Mesothelial cell of epicardium (in vitro differentiated cells): ENCODE results near the gene ASPSCR1. TPM values are rescaled to one million over a fixed set of nuclear protein-coding genes. Genes with fewer than 3 reads are reported as not detected.

Experiments
- DNase-seq, 2 experiments: peaks; one replicate each; pipeline ENCODE4 v3.0.0; 2021; ENCODE audit warnings: low spot score in 2 of 2; ENCODE audit not compliant: unreplicated experiment in 2 of 2
- H3K27ac Mint-ChIP-seq: 2 replicates; pipeline ENCODE4 v1.8.0; 2021; ENCODE audit warnings: mixed read lengths
- H3K27me3 Mint-ChIP-seq: 2 replicates; pipeline ENCODE4 v1.8.0; 2021; ENCODE audit warnings: low read depth, mixed read lengths
- H3K36me3 Mint-ChIP-seq: 2 replicates; pipeline ENCODE4 v1.8.0; 2021; ENCODE audit warnings: mixed read lengths
- H3K4me1 Mint-ChIP-seq: 2 replicates; pipeline ENCODE4 v1.8.0; 2021; ENCODE audit warnings: mixed read lengths
- H3K4me3 Mint-ChIP-seq: 2 replicates; pipeline ENCODE4 v1.8.0; 2021; ENCODE audit warnings: mild to moderate bottlenecking, moderate library complexity, mixed read lengths
- H3K9me3 Mint-ChIP-seq: 2 replicates; pipeline ENCODE4 v1.8.0; 2021; ENCODE audit warnings: mixed read lengths
- CTCF ChIP-seq: fragments of 200-600 bp; sonication (generic); IDR thresholded peaks from one replicate; pipeline ENCODE4 v1.5.0; 2021; ENCODE audit warnings: antibody characterized with exemption; ENCODE audit not compliant: unreplicated experiment
- total RNA-seq: library from RNA; stranded (reverse); gene quantifications from 3 replicates; pipeline ENCODE4 v1.2.1, GENCODE V29; 2021

Gene ASPSCR1
- total RNA-seq, 1 donor from 2014 or later, result 50.5 TPM

GRCh38 chr17:82024859-82025258, 47.4 kb downstream of the ASPSCR1 start:
- TF ChIP-seq CTCF, result no peak
- H3K27ac Mint-ChIP-seq, result no peak overlapping the region
- no peak overlapping the region for H3K4me3 Mint-ChIP-seq
- no peaks in the 10 kb centered on the region for H3K9me3 Mint-ChIP-seq
- no peaks in the 10 kb centered on the region for H3K27me3 Mint-ChIP-seq
- H3K4me1 Mint-ChIP-seq, result peaks cover 18% of the 10 kb centered on the region
- H3K36me3 Mint-ChIP-seq, result peaks cover 3% of the 10 kb centered on the region
- DNase-seq, result no peak

GRCh38 chr17:82025401-82026107, 48.1 kb downstream of the ASPSCR1 start:
- Mint-ChIP-seq H3K4me1 (peaks cover 21% of the 10 kb centered on the region), H3K36me3 (peaks cover 3% of the 10 kb centered on the region), H3K27ac (no peak overlapping the region), H3K4me3 (no peak overlapping the region), H3K9me3 (no peaks in the 10 kb centered on the region), H3K27me3 (no peaks in the 10 kb centered on the region)
- TF ChIP-seq CTCF, result no peak
- DNase-seq, result no peak

- no peak for DNase-seq
- no peak overlapping the region for H3K4me3 Mint-ChIP-seq
- no peak for TF ChIP-seq CTCF
- H3K36me3 Mint-ChIP-seq, result peaks cover 3% of the 10 kb centered on the region
- no peak overlapping the region for H3K27ac Mint-ChIP-seq
- H3K9me3 Mint-ChIP-seq, result no peaks in the 10 kb centered on the region
- H3K27me3 Mint-ChIP-seq, result no peaks in the 10 kb centered on the region
- H3K4me1 Mint-ChIP-seq, result peaks cover 17% of the 10 kb centered on the region
Observed at GRCh38 chr17:82028246-82028645, 50.8 kb downstream of the ASPSCR1 start.

- H3K4me3 Mint-ChIP-seq, result peak overlapping the region; percentile 8
- no peak for TF ChIP-seq CTCF
- H3K27ac Mint-ChIP-seq, result no peak overlapping the region
- peaks cover 3% of the 10 kb centered on the region for H3K36me3 Mint-ChIP-seq
- no peaks in the 10 kb centered on the region for H3K27me3 Mint-ChIP-seq
- H3K4me1 Mint-ChIP-seq, result peaks cover 13% of the 10 kb centered on the region
- no peak for DNase-seq
- H3K9me3 Mint-ChIP-seq, result no peaks in the 10 kb centered on the region
Observed at GRCh38 chr17:82028966-82029365, 51.5 kb downstream of the ASPSCR1 start.

- H3K9me3 Mint-ChIP-seq, result no peaks in the 10 kb centered on the region
- no peak for TF ChIP-seq CTCF
- H3K36me3 Mint-ChIP-seq, result peaks cover 3% of the 10 kb centered on the region
- no peak for DNase-seq
- H3K27me3 Mint-ChIP-seq, result no peaks in the 10 kb centered on the region
- no peak overlapping the region for H3K27ac Mint-ChIP-seq
- H3K4me1 Mint-ChIP-seq, result peaks cover 9% of the 10 kb centered on the region
- H3K4me3 Mint-ChIP-seq, result peak overlapping the region; percentile 55
Observed at GRCh38 chr17:82029391-82029790, 52.0 kb downstream of the ASPSCR1 start.
